HepG2 (cell line): ENCODE measurements around the gene PDE9A. TPM values are rescaled to one million over a fixed set of nuclear protein-coding genes. Genes with fewer than 3 reads are reported as not detected.

Experiments used
- ATAC-seq: fragments of 200-7000 bp; cut with Tn5 transposase; 3 replicates; pipeline ENCODE4 v1.9.1; 2020; ENCODE audit warnings: mild to moderate bottlenecking, moderate library complexity
- BruUV-seq: library from RNA; stranded (reverse); fragments of 400-500 nt; replicated peaks from 2 replicates; lab custom pipeline; 2021; lab: Mats Ljungman, UMichigan
- CTCF ChIA-PET: fragments of 300-600 bp; formaldehyde crosslinking; extraction: SDS; loops from one replicate; lab custom pipeline; 2021; ENCODE audit warnings: low total read pairs, inconsistent platforms, low intra/inter-chr PET ratio; lab: Yijun Ruan, JAX
- POLR2A ChIA-PET: fragments of 350-600 bp; sonication (Branson Sonifier 250); formaldehyde crosslinking; loops from one replicate; lab custom pipeline; 2020; ENCODE audit warnings: antibody characterized with exemption, inconsistent platforms; lab: Yijun Ruan, JAX
- DNase-seq: peaks from one replicate; pipeline ENCODE4 v3.0.0-alpha.2; 2015; ENCODE audit warnings: low spot score
- FAIRE-seq: peaks from 3 replicates; lab custom pipeline; 2011; peaks lifted over from hg19 to GRCh38; lab: Jason Lieb, UNC
- H2AFZ ChIP-seq: one replicate; pipeline ENCODE4 v1.6.1; 2011; ENCODE audit warnings: low read length, inconsistent platforms
- H3K27ac ChIP-seq: fragments of 300-600 bp; 3 replicates; pipeline ENCODE4 v1.8.0; 2011; ENCODE audit warnings: mixed run types, mild to moderate bottlenecking, mixed read lengths, low read length, inconsistent platforms; ENCODE audit not compliant: insufficient read depth; ENCODE audit errors: extremely low read length
- H3K27me3 ChIP-seq, 2 experiments: fragments of 200-600 bp in 1 of 2; 2 replicates in 1 of 2; 3 replicates in 1 of 2; pipeline versions ENCODE4 v1.6.0 to v1.8.0; 2011; ENCODE audit warnings: low read length in 2 of 2, mild to moderate bottlenecking in 2 of 2, moderate library complexity in 2 of 2, inconsistent platforms in 1 of 2; ENCODE audit not compliant: insufficient read depth in 2 of 2, control insufficient read depth in 1 of 2
- H3K36me3 ChIP-seq, 2 experiments: fragments of 200-600 bp in 1 of 2; replicated peaks in 1 of 2; 2 replicates in 1 of 2; 3 replicates in 1 of 2; pipeline versions ENCODE4 v1.5.1 to v1.8.0; 2011; ENCODE audit warnings: low read length in 2 of 2, inconsistent platforms in 1 of 2; ENCODE audit not compliant: insufficient read depth in 2 of 2, control insufficient read depth in 1 of 2
- H3K4me1 ChIP-seq: 2 replicates; pipeline ENCODE4 v1.5.1; 2012; ENCODE audit warnings: low read length, inconsistent platforms; ENCODE audit not compliant: insufficient read depth
- H3K4me2 ChIP-seq: 2 replicates; pipeline ENCODE4 v1.6.0; 2011; ENCODE audit warnings: low read depth, low read length, inconsistent platforms
- H3K4me3 ChIP-seq, 3 experiments: fragments of 200-600 bp in 1 of 3; sonication (generic), shearing (Covaris generic) in 1 of 3; replicated peaks in 1 of 3; 2 replicates each; pipeline ENCODE4 v1.5.1; 2011 to 2016; ENCODE audit warnings: low read length in 3 of 3, inconsistent platforms in 2 of 3, low read depth in 2 of 3, mild to moderate bottlenecking in 2 of 3, control low read depth in 1 of 3, mixed read lengths in 1 of 3; ENCODE audit not compliant: insufficient read depth in 1 of 3
- H3K79me2 ChIP-seq: one replicate; pipeline ENCODE4 v1.6.1; 2011; ENCODE audit warnings: low read length, inconsistent platforms; ENCODE audit not compliant: insufficient read depth
- H3K9ac ChIP-seq: 2 replicates; pipeline ENCODE4 v1.6.0; 2011; ENCODE audit warnings: mild to moderate bottlenecking, low read depth, low read length, inconsistent platforms; ENCODE audit not compliant: insufficient read depth
- H3K9me3 ChIP-seq: 2 replicates; pipeline ENCODE4 v1.5.1; 2012; ENCODE audit warnings: mild to moderate bottlenecking, low read length
- H4K20me1 ChIP-seq: 2 replicates; pipeline ENCODE4 v1.6.0; 2011; ENCODE audit warnings: inconsistent platforms, mild to moderate bottlenecking, low read length, moderate library complexity; ENCODE audit not compliant: insufficient read depth
- CTCF ChIP-seq: sonication (generic); formaldehyde crosslinking; IDR thresholded peaks from 2 replicates; pipeline ENCODE4 v1.5.0; 2020; ENCODE audit warnings: mild to moderate bottlenecking, missing genetic modification reagents, moderate library complexity
- MIXL1 ChIP-seq: IDR thresholded peaks from 2 replicates; pipeline ENCODE4 v1.6.1; 2016
- SETDB1 ChIP-seq: sonication (generic); formaldehyde crosslinking; IDR thresholded peaks from 2 replicates; pipeline ENCODE4 v1.5.1; 2020; ENCODE audit warnings: missing genetic modification reagents, mild to moderate bottlenecking, borderline replicate concordance
- SMARCC2 ChIP-seq: fragments of 450-650 bp; IDR thresholded peaks from 2 replicates; pipeline ENCODE4 v1.6.1; 2017; ENCODE audit warnings: antibody characterized with exemption, mild to moderate bottlenecking
- SP1 ChIP-seq, 2 experiments: fragments of 450-650 bp in 1 of 2; sonication (generic) in 1 of 2; formaldehyde crosslinking in 1 of 2; IDR thresholded peaks; 2 replicates each; pipeline versions ENCODE4 v1.4.0 to v1.6.1; 2016 to 2020; ENCODE audit warnings: missing genetic modification reagents in 1 of 2
- STAG1 ChIP-seq: sonication (generic); formaldehyde crosslinking; IDR thresholded peaks from 2 replicates; pipeline ENCODE4 v1.4.0; 2020; ENCODE audit warnings: missing genetic modification reagents
- TEAD3 ChIP-seq: optimal IDR thresholded peaks from 2 replicates; pipeline ENCODE3; 2016; ENCODE audit warnings: borderline replicate concordance
- ZNF574 ChIP-seq: sonication (generic); formaldehyde crosslinking; IDR thresholded peaks from 2 replicates; pipeline ENCODE4 v1.4.0; 2020; ENCODE audit warnings: missing genetic modification reagents
- ZNF687 ChIP-seq: sonication (generic); formaldehyde crosslinking; IDR thresholded peaks from 2 replicates; pipeline ENCODE4 v1.5.1; 2020; ENCODE audit warnings: mild to moderate bottlenecking, missing genetic modification reagents, moderate library complexity
- WGBS: methylation state at CpG from one replicate; pipeline ENCODE4 v1.1.6; 2017; ENCODE audit warnings: low lambda C conversion rate; 5-methylcytosine and 5-hydroxymethylcytosine counted together
- in situ Hi-C: cut with HindIII; loops from 2 replicates; pipeline ENCODE4 v1.10.0; 2017; ENCODE audit warnings: low pct_unique_long_range_greater_than_20kb; ENCODE audit not compliant: extremely low pct_ligation_motif_present
- intact Hi-C: fragments of 100-400 bp; cut with micrococcal nuclease; formaldehyde crosslinking; loops from one replicate; pipeline ENCODE4 v1.10.0; 2022; ENCODE audit not compliant: unreplicated experiment
- polyA plus RNA-seq, 8 experiments: library from polyadenylated mRNA; depleted of rRNA in 3 of 8; stranded (reverse) in 7 of 8; unstranded in 1 of 8; fragments of >200 nt; fragmentation: Illumina TruSeq in 4 of 8; extraction: Trizol in 4 of 8; gene quantifications; 2 replicates each; pipeline versions ENCODE4 v1.2.1 to v1.2.3, GENCODE V29; 2011 to 2016; ENCODE audit warnings: low read depth in 4 of 8, missing spikeins in 1 of 8, mixed read lengths in 1 of 8; ENCODE audit not compliant: insufficient read depth in 1 of 8
- total RNA-seq, 5 experiments: library from RNA; depleted of rRNA; stranded (reverse); fragments of >200 nt; fragmentation: Illumina TruSeq; extraction: Trizol; gene quantifications; 2 replicates each; pipeline ENCODE4 v1.2.3, GENCODE V29; 2016; ENCODE audit warnings: low read depth in 1 of 5

The PDE9A gene
- total and polyA plus RNA-seq, 2 of the 13 experiments (the other 11 are each of a cell fraction or from before 2014, with no cell fraction given) = 4.6 to 19.7 TPM

- no peaks in the 10 kb centered on the region for H3K4me1 ChIP-seq
- ATAC-seq (peak; percentile 60), FAIRE-seq (no peak), DNase-seq (no peak)
- H3K9me3 ChIP-seq = no peaks in the 10 kb centered on the region
- H3K4me2 ChIP-seq = no peak overlapping the region
- H4K20me1 ChIP-seq = no peaks in the 10 kb centered on the region
- H3K9ac ChIP-seq = no peak overlapping the region
- in situ Hi-C loops = no loop called here
- no peak overlapping the region for H2AFZ ChIP-seq
- no peak for TF ChIP-seq TEAD3
- no peak for TF ChIP-seq SP1 (IDR thresholded peaks at IDR 0.05)
- TF ChIP-seq SP1 (CRISPR knock-in tag; IDR thresholded peaks at IDR 0.05) = peak; percentile 69
- TF ChIP-seq MIXL1 (CRISPR knock-in tag) = no peak
- TF ChIP-seq ZNF687 (CRISPR knock-in tag) = peak; percentile 37
- TF ChIP-seq ZNF574 = no peak
- no peak for TF ChIP-seq SMARCC2
- no peak for TF ChIP-seq SETDB1
- TF ChIP-seq CTCF (CRISPR knock-in tag) = peak; percentile 52
- peak; percentile 36; the same call in 1 of the 2 replicates for TF ChIP-seq STAG1
- POLR2A ChIA-PET = no interaction called here
- no peaks in the 10 kb centered on the region for H3K27me3 ChIP-seq
- no peak overlapping the region for H3K4me3 ChIP-seq
- H3K27ac ChIP-seq = no peak overlapping the region
- intact Hi-C loops = no loop called here
- H3K36me3 ChIP-seq = no peaks in the 10 kb centered on the region; a peak in 2 of 5 replicates
- no TSS peak for BruUV-seq
- CTCF ChIA-PET = no interaction called here
- no peaks in the 10 kb centered on the region for H3K79me2 ChIP-seq
- 93% methylated on average over 3 of the region's 21 CpGs for WGBS
Measured at GRCh38 chr21:42688841-42689371, 35.5 kb downstream of the PDE9A start.
